Gastrocnemius medialis (tissue), 4 donors: ENCODE measurements around the gene DTNBP1.

ENCODE experiments used
- POLR2A ChIP-seq, 2 donors: fragments of 450-650 bp; IDR thresholded peaks; one replicate each; pipeline ENCODE4 v1.6.1; 2017; ENCODE audit warnings: antibody characterized with exemption in 2 of 2, mild to moderate bottlenecking in 2 of 2, moderate library complexity in 2 of 2
- TF ChIP-seq, protein P1 (sequence below), 5 experiments: fragments of 450-650 bp in 3 of 5; fragments of 200-600 bp in 2 of 5; sonication (generic) in 2 of 5; IDR thresholded peaks in 4 of 5; conservative IDR thresholded peaks in 1 of 5; 1 replicate in 4 of 5; 2 replicates in 1 of 5; pipeline ENCODE4 v1.5.1; 2016 to 2019; ENCODE audit warnings: antibody characterized with exemption in 5 of 5, mild to moderate bottlenecking in 3 of 5, moderate library complexity in 3 of 5

DNA sequence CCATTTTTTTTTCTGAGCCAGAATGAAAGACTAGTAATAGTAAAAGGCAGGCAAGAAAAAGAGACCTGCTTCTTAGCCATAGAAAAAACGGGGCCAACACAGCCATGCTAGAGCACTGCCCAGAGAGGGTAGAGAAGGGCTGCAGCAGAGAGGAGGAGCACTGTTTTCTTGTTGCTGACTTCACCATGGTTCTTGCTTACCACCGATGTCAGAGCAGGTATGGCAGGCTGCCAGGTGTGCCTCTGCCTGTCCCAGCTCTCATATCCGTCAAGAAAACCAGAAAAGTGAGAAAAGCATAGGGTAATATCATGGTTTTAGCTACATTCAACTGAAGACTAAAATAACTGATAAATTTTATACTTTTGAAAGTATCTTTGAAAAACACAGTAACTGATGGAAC is 60.7 kb downstream of the DTNBP1 start:
- no peak for TF ChIP-seq POLR2A (IDR thresholded peaks at IDR 0.05)
- TF ChIP-seq, protein P1, sequence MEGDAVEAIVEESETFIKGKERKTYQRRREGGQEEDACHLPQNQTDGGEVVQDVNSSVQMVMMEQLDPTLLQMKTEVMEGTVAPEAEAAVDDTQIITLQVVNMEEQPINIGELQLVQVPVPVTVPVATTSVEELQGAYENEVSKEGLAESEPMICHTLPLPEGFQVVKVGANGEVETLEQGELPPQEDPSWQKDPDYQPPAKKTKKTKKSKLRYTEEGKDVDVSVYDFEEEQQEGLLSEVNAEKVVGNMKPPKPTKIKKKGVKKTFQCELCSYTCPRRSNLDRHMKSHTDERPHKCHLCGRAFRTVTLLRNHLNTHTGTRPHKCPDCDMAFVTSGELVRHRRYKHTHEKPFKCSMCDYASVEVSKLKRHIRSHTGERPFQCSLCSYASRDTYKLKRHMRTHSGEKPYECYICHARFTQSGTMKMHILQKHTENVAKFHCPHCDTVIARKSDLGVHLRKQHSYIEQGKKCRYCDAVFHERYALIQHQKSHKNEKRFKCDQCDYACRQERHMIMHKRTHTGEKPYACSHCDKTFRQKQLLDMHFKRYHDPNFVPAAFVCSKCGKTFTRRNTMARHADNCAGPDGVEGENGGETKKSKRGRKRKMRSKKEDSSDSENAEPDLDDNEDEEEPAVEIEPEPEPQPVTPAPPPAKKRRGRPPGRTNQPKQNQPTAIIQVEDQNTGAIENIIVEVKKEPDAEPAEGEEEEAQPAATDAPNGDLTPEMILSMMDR (IDR thresholded peaks at IDR 0.05 in 4 of 5, conservative IDR thresholded peaks at IDR 0.05 in 1 of 5): no peak
